Vagina (tissue), 2 donors: Measurements from ENCODE around the gene EPS15. TPM values are rescaled to one million over a fixed set of nuclear protein-coding genes. Genes with fewer than 3 reads are reported as not detected.

Experiments used
- DNase-seq, 2 donors: peaks; one replicate each; pipeline ENCODE4 v3.0.0-alpha.2; 2017; ENCODE audit errors: extremely low spot score in 2 of 2
- H3K27ac ChIP-seq: fragments of 200-600 bp; sonication (generic); one replicate; pipeline ENCODE4 v1.5.1; 2019
- H3K27me3 ChIP-seq: fragments of 200-600 bp; sonication (generic); one replicate; pipeline ENCODE4 v1.5.1; 2019
- H3K36me3 ChIP-seq, 2 donors: fragments of 200-600 bp; sonication (generic); one replicate each; pipeline ENCODE4 v1.5.1; 2017 to 2019
- H3K4me1 ChIP-seq: fragments of 200-600 bp; sonication (generic); one replicate; pipeline ENCODE4 v1.5.1; 2019
- H3K4me3 ChIP-seq, 2 donors: fragments of 200-600 bp; sonication (generic); 1 replicate in 1 of 2; 2 replicates in 1 of 2; pipeline ENCODE4 v1.5.1; 2016 to 2019
- H3K9me3 ChIP-seq: fragments of 200-600 bp; sonication (generic); one replicate; pipeline ENCODE4 v1.5.1; 2019
- POLR2A ChIP-seq, 2 donors: fragments of 450-650 bp; IDR thresholded peaks; one replicate each; pipeline ENCODE4 v1.6.1; 2017; ENCODE audit warnings: antibody characterized with exemption in 2 of 2, mild to moderate bottlenecking in 2 of 2, moderate library complexity in 2 of 2
- POLR2AphosphoS5 ChIP-seq, 2 donors: sonication (generic); formaldehyde crosslinking; IDR thresholded peaks; one replicate each; pipeline ENCODE4 v1.9.0; 2017; ENCODE audit warnings: antibody characterized with exemption in 2 of 2, mild to moderate bottlenecking in 2 of 2, low read depth in 1 of 2; ENCODE audit not compliant: insufficient read depth in 1 of 2
- intact Hi-C: fragments of 100-400 bp; cut with DNase I; formaldehyde crosslinking; loops from one replicate; pipeline ENCODE4 v1.15.1; 2023
- total RNA-seq: library from RNA; depleted of rRNA; stranded (reverse); fragments of >200 nt; gene quantifications from one replicate; pipeline ENCODE4 v1.2.3, GENCODE V29; 2016
- TF ChIP-seq, protein P1 (sequence below), 3 experiments: fragments of 450-650 bp in 2 of 3; fragments of 200-600 bp in 1 of 3; sonication (generic) in 1 of 3; IDR thresholded peaks; one replicate each; pipeline ENCODE4 v1.5.1; 2017 to 2019; ENCODE audit warnings: antibody characterized with exemption in 3 of 3, mild to moderate bottlenecking in 2 of 3, moderate library complexity in 2 of 3

EPS15 gene
- total RNA-seq, 1 donor from 2014 or later: 70.5 TPM

DNA sequence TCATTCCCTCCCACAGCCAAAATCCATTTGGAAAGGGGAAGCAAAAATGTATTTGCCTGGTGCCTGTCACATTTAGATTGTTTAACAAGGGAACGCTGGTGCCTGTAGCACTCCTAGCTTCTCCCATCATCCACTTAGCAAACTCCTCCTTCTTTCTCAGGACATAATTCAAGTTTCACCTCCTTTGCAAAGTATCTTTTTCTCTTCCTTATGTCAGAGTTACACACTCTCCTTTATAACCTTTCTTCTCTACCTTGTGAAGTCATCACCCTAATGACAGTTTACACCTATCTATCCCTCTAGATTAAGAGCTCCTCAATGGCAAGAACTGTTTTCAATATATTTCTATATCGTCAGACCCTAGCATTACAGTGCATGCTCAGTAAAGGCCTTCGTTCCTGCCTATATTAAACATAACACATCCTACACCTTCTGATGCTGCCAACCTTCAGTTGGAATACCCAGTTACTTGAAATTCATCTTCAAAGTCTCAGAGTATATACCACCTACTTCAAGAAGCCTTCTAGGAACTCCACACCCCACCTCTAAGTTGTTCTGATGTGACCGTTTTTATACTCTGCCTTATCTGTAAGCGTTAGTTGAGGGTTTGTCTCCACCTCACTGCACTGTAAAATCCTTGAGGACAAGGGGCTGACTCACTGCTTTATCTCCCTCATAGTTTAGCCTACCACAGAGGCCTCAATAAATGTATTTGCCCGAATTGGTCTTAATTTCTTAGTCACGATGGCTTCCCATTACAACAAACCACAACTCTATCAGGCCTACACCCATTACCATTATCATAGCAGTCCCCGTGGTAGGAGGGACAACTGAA is 1.0 kb upstream of the EPS15 start:
- TF ChIP-seq POLR2AphosphoS5 (IDR thresholded peaks at IDR 0.05; ENCODE audit: insufficient read depth in 1 of 2, low read depth in 1 of 2): no peak
- no peak for TF ChIP-seq POLR2A (IDR thresholded peaks at IDR 0.05)
- TF ChIP-seq, protein P1, sequence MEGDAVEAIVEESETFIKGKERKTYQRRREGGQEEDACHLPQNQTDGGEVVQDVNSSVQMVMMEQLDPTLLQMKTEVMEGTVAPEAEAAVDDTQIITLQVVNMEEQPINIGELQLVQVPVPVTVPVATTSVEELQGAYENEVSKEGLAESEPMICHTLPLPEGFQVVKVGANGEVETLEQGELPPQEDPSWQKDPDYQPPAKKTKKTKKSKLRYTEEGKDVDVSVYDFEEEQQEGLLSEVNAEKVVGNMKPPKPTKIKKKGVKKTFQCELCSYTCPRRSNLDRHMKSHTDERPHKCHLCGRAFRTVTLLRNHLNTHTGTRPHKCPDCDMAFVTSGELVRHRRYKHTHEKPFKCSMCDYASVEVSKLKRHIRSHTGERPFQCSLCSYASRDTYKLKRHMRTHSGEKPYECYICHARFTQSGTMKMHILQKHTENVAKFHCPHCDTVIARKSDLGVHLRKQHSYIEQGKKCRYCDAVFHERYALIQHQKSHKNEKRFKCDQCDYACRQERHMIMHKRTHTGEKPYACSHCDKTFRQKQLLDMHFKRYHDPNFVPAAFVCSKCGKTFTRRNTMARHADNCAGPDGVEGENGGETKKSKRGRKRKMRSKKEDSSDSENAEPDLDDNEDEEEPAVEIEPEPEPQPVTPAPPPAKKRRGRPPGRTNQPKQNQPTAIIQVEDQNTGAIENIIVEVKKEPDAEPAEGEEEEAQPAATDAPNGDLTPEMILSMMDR (IDR thresholded peaks at IDR 0.05): no peak
- Histone ChIP-seq H3K9me3 (no peaks in the 10 kb centered on the region), H3K27ac (peak overlapping the region; percentile 15), H3K27me3 (no peaks in the 10 kb centered on the region), H3K4me1 (peaks cover 32% of the 10 kb centered on the region), H3K36me3 (no peaks in the 10 kb centered on the region), H3K4me3 (no peak overlapping the region)
- intact Hi-C loops: no loop called here
- DNase-seq: no peak

DNA sequence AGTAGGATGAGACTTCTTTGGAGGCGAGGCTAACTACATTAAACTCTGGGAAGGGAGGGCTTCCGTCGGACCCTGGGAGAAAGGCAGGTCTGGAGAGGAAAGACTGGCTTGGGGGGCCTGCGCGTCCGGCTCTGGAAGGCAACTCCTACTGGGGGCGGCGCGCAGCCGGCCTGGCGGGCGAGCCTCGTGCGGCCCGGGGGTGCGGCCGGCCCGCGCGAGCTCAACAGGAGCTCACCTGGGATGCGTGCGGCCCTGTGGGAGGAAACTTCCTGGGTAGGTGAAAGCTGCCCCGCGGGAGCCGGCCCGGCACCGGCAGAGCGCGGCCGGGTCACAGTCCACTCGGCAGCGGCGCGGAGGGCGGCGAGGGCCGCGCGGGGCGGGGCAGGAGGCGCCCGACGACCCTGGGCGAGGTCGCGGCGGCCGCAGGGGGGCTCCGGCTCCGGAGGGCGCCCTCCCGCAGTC is 449 bp downstream of the EPS15 start:
- Histone ChIP-seq H3K9me3 (no peaks in the 10 kb centered on the region), H3K27me3 (no peaks in the 10 kb centered on the region), H3K27ac (peak overlapping the region; percentile 90), H3K4me3 (peak overlapping the region; percentile 84 to 88), H3K4me1 (peaks cover 46% of the 10 kb centered on the region), H3K36me3 (no peaks in the 10 kb centered on the region)
- intact Hi-C loops: no loop called here
- no peak for TF ChIP-seq POLR2AphosphoS5 (IDR thresholded peaks at IDR 0.05; ENCODE audit: insufficient read depth in 1 of 2, low read depth in 1 of 2)
- no peak for DNase-seq

DNA sequence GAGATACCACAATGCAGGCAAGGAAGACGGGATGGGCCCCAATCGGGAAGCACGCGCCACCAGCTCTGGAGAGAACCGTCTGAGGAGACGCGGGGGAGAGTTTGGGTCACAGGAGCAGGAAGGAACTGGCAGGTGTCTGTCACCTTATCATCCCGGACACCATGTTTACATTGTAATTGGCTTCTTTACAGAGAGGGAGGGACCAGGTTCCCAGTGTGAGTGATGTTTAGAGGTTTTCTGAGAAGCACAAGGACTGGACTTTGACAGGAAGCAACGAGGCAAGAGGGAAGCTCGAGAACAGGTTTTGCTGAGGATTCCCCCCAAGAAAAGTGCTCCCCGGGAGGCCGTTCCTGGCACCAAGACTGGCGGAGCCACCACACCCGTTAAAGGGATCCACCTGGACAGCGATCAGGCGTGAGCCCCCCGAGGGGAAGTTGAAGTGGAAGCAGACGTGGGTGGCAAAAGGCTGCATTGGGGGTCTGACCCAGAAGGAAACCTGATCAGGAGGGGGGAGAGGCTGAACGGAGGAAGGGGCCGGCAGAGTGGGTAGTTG is 957 bp downstream of the EPS15 start:
- Histone ChIP-seq H3K9me3 (no peaks in the 10 kb centered on the region), H3K4me1 (peaks cover 48% of the 10 kb centered on the region), H3K36me3 (no peaks in the 10 kb centered on the region), H3K27ac (peak overlapping the region; percentile 90), H3K27me3 (no peaks in the 10 kb centered on the region), H3K4me3 (peak overlapping the region; percentile 84 to 88)
- DNase-seq: peak in 1 of 2 donors; percentile 86
- TF ChIP-seq POLR2A (IDR thresholded peaks at IDR 0.05) (no peak), POLR2AphosphoS5 (IDR thresholded peaks at IDR 0.05; ENCODE audit: insufficient read depth in 1 of 2, low read depth in 1 of 2) (peak; percentile 22 to 46)
- intact Hi-C loops: no loop called here

DNA sequence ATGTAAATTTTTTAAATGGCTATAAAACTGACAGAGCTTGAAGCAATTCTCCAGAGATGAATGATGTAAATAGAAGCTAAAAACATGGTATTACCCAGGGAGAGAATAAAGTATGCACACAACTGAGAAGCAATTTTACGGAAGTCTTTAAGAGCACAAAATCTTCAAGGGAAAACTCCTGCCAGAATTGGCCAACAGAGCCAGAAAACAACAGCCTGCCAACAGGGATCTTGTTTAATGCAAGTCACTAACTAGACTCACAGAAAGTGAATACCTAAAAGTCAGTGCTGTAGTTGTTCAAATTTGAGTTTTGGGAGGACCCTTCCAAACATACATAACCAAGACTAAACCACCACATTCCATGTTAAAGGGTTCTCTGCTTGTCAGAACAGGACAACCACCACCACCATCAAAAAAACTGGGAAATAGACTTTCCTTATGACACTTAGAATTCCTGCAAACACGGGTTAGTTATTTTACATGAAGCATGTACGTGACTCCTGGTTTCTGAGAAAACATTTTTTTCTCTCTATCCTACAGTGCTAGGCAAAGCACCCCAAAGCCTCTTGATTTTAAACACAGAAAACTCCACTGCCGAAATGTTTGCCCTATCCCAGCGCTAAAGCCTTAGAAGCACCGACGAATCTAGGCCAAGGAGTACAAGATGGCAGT is 1.6 kb downstream of the EPS15 start:
- H3K9me3 ChIP-seq: no peaks in the 10 kb centered on the region
- H3K27ac ChIP-seq: peak overlapping the region; percentile 90
- H3K4me1 ChIP-seq: peaks cover 53% of the 10 kb centered on the region
- H3K27me3 ChIP-seq: no peaks in the 10 kb centered on the region
- intact Hi-C loops: no loop called here
- TF ChIP-seq POLR2A (IDR thresholded peaks at IDR 0.05) (no peak), POLR2AphosphoS5 (IDR thresholded peaks at IDR 0.05; ENCODE audit: insufficient read depth in 1 of 2, low read depth in 1 of 2) (no peak)
- TF ChIP-seq, protein P1 (IDR thresholded peaks at IDR 0.05): no peak
- H3K36me3 ChIP-seq: no peaks in the 10 kb centered on the region
- peak overlapping the region; percentile 84 to 88 for H3K4me3 ChIP-seq
- no peak for DNase-seq

DNA sequence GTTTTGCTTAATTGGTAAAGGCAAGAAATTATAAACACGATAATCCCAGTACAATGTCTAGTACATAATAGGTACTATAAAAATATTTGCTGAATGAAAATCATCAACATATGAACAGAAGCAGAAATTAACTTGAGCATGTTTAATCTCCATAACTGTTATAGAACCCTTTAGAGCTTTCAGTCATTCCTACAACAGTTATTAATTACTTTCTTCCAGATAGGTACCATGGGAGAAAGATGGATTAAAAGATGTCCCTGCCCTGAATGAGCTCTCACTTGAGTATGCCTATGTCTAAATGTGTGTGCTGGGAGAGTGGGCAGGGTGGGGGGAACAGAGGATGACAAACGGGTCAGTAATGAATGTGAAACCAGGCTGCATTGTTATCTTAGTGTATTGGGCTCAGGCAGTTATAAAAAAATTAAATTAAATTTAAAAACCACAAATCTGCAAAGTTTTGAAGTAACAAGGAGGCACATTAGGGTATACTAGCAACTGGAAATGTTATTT is 2.4 kb downstream of the EPS15 start:
- no peaks in the 10 kb centered on the region for H3K9me3 ChIP-seq
- H3K4me1 ChIP-seq: peaks cover 61% of the 10 kb centered on the region
- TF ChIP-seq POLR2AphosphoS5 (IDR thresholded peaks at IDR 0.05; ENCODE audit: insufficient read depth in 1 of 2, low read depth in 1 of 2): no peak
- TF ChIP-seq, protein P1 (IDR thresholded peaks at IDR 0.05): no peak
- no peak for TF ChIP-seq POLR2A (IDR thresholded peaks at IDR 0.05)
- peak overlapping the region; percentile 90 for H3K27ac ChIP-seq
- no peaks in the 10 kb centered on the region for H3K27me3 ChIP-seq
- intact Hi-C loops: no loop called here
- no peaks in the 10 kb centered on the region for H3K36me3 ChIP-seq
- H3K4me3 ChIP-seq: peak overlapping the region in 1 of 2 donors; percentile 84
- DNase-seq: no peak
